SU-DHL-6 (cell line): ENCODE data around the gene PHLDB1.

Source experiments
- CTCF ChIP-seq: fragments of 200-600 bp; sonication (generic); IDR thresholded peaks from one replicate; pipeline ENCODE4 v1.5.1; 2017; ENCODE audit warnings: antibody characterized with exemption, mild to moderate bottlenecking, low read length, moderate library complexity; ENCODE audit not compliant: insufficient read depth, poor library complexity, severe bottlenecking
- EZH2phosphoT487 ChIP-seq: fragments of 200-600 bp; sonication (generic), shearing (Covaris generic); conservative IDR thresholded peaks from 2 replicates; pipeline ENCODE4 v1.6.1; 2018; ENCODE audit warnings: mild to moderate bottlenecking, antibody characterized with exemption, low read length, moderate library complexity, mixed read lengths

GRCh38 chr11:118602331-118602730 is 5.1 kb upstream of the PHLDB1 start:
- TF ChIP-seq CTCF = no peak
- TF ChIP-seq EZH2phosphoT487 = no peak
